Pancreas (tissue), 10 donors: ENCODE results near the gene RAVER2. TPM values are rescaled to one million over a fixed set of nuclear protein-coding genes. Genes with fewer than 3 reads are reported as not detected.
"Not testable (repeated sequence)": the region's sequence is repeated elsewhere in the genome, so short reads cannot be mapped to it uniquely, and the experiment has no call there.

Experiments
- ATAC-seq, 4 donors: fragments of 200-7000 bp; cut with Tn5 transposase; one replicate each; pipeline versions ENCODE4 v1.8.0 to v1.9.1; 2020; ENCODE audit warnings: mild to moderate bottlenecking in 4 of 4, moderate library complexity in 4 of 4
- DNase-seq, 6 donors: peaks; one replicate each; pipeline ENCODE4 v3.0.0-alpha.2; 2020
- FAIRE-seq: peaks from 2 replicates; lab custom pipeline; 2012; peaks lifted over from hg19 to GRCh38; lab: Jason Lieb, UNC
- H3K27ac ChIP-seq, 4 donors: fragments of 200-600 bp; sonication (generic); 1 replicate in 3 of 4; 2 replicates in 1 of 4; pipeline versions ENCODE4 v1.5.0 to v1.8.0; 2020
- H3K27me3 ChIP-seq, 4 donors: fragments of 200-600 bp; one replicate each; pipeline ENCODE4 v1.8.0; 2021
- H3K36me3 ChIP-seq, 3 donors: fragments of 200-600 bp; sonication (generic) in 1 of 3; one replicate each; pipeline versions ENCODE4 v1.5.0 to v1.8.0; 2020 to 2021
- H3K4me1 ChIP-seq, 3 donors: fragments of 200-600 bp; one replicate each; pipeline ENCODE4 v1.8.0; 2021
- H3K4me3 ChIP-seq, 4 donors: fragments of 200-600 bp; sonication (generic) in 2 of 4; one replicate each; pipeline versions ENCODE4 v1.5.0 to v1.8.0; 2020 to 2021
- H3K9me3 ChIP-seq, 4 donors: fragments of 200-600 bp; one replicate each; pipeline ENCODE4 v1.8.0; 2021
- CTCF ChIP-seq, 4 donors: fragments of 200-600 bp; sonication (generic) in 3 of 4; IDR thresholded peaks; one replicate each; pipeline versions ENCODE4 v1.5.0 to v1.8.0; 2021; ENCODE audit warnings: antibody characterized with exemption in 4 of 4
- WGBS, 2 donors: extraction: QIAGEN DNeasy Blood & Tissue Kit; methylation state at CpG; one replicate each; pipeline ENCODE4 v1.1.7; 2013; 5-methylcytosine and 5-hydroxymethylcytosine counted together
- intact Hi-C, 3 donors: fragments of 100-400 bp; cut with DNase I; formaldehyde crosslinking; loops; one replicate each; pipeline versions ENCODE4 v1.11.1 to v1.14.2; 2022
- polyA plus RNA-seq, 2 donors: library from polyadenylated mRNA; stranded (reverse); fragments of 200-250 nt; gene quantifications; one replicate each; pipeline ENCODE4 v1.2.3, GENCODE V29; 2013
- total RNA-seq, 6 donors: library from RNA; stranded (reverse); fragmentation: NEBNext Ultra II Directional in 4 of 6; extraction: Animal tissue kit (Norgen Biotek cat#: 25700) in 4 of 6; gene quantifications; one replicate each; pipeline versions ENCODE4 v1.2.1 to v1.2.4, GENCODE V29; 2021 to 2023
- donor health status: healthy with polysubstance abuse.
- donor health status: DM: no; HTN: no; CAD: no; lungs with moderate emphysema.
- donor health status: DM: no; HTN: no; CAD: no.
- donor health status: control.
- donor health status: control.
- donor health status: Bipolar disorder and iron deficiency.
- donor health status: DM: yes; HTN: yes; CAD: no.
- donor health status: DM: no; HTN: no; CAD: no.
- donor health status: DM: no; HTN: no; CAD: no.
- donor health status: DM: yes; HTN: yes; CAD: no.

RAVER2 gene
- total and polyA plus RNA-seq, 8 donors = 3.3 to 8.7 (median 5.0) TPM

- ATAC-seq = no peak
- H3K4me1 ChIP-seq = no peaks in the 10 kb centered on the region
- FAIRE-seq = no peak
- 92 to 97% methylated on average over 6 of the region's 6 CpGs for WGBS, 2 donors
- H3K27me3 ChIP-seq = no peaks in the 10 kb centered on the region
- intact Hi-C loops = loop anchor here in 1 of 3 donors (10.0 kb wide), 1 partner anchor 66 kb away; the partner anchor contains the start of gene RAVER2
- H3K9me3 ChIP-seq = no peaks in the 10 kb centered on the region
- TF ChIP-seq CTCF (IDR thresholded peaks at IDR 0.05) = no peak
- no peaks in the 10 kb centered on the region for H3K36me3 ChIP-seq
- no peak overlapping the region for H3K27ac ChIP-seq
- no peak for DNase-seq
- no peak overlapping the region for H3K4me3 ChIP-seq
These were observed 66.3 kb downstream of the RAVER2 start for GRCh38 chr1:64811131-64811530.

GRCh38 chr1:64814427-64814826, 69.6 kb downstream of the RAVER2 start:
- FAIRE-seq = no peak

GRCh38 chr1:64817364-64817763, 72.5 kb downstream of the RAVER2 start:
- not testable (repeated sequence) for FAIRE-seq, H3K36me3 ChIP-seq, H3K4me3 ChIP-seq, ATAC-seq, H3K27ac ChIP-seq, H3K9me3 ChIP-seq, H3K27me3 ChIP-seq, DNase-seq, H3K4me1 ChIP-seq
- WGBS, 2 donors = 84 to 89% methylated on average over 5 of the region's 5 CpGs
- intact Hi-C loops = loop anchor here in 1 of 3 donors (10.0 kb wide), 1 partner anchor 73 kb away; the partner anchor contains the start of gene RAVER2

More at GRCh38 chr1:64814427-64814826, 69.6 kb downstream of the RAVER2 start:
- Histone ChIP-seq H3K9me3 (no peaks in the 10 kb centered on the region), H3K27ac (no peak overlapping the region), H3K4me3 (no peak overlapping the region), H3K36me3 (no peaks in the 10 kb centered on the region), H3K27me3 (no peaks in the 10 kb centered on the region), H3K4me1 (no peaks in the 10 kb centered on the region)
- WGBS, 2 donors = 94 to 100% methylated on average over 1 of the region's 1 CpG
- no peak for DNase-seq
- intact Hi-C loops = loop anchor here in 1 of 3 donors (10.0 kb wide), 1 partner anchor 70 kb away; the partner anchor contains the start of gene RAVER2
- ATAC-seq = no peak
- no peak for TF ChIP-seq CTCF (IDR thresholded peaks at IDR 0.05)

GRCh38 chr1:64820572-64820971, 75.7 kb downstream of the RAVER2 start:
- not testable (repeated sequence) for H3K4me1 ChIP-seq, H3K27me3 ChIP-seq, DNase-seq, H3K9me3 ChIP-seq, H3K4me3 ChIP-seq, FAIRE-seq, ATAC-seq, H3K36me3 ChIP-seq, H3K27ac ChIP-seq
- intact Hi-C loops = loop anchor here in 2 of 3 donors (5.0 to 10.0 kb wide), 3 partner anchors 126 to 556 kb away; no protein-coding TSS in a partner anchor
- WGBS, 2 donors = 97% methylated on average over 3 of the region's 3 CpGs

- Histone ChIP-seq H3K9me3 (no peaks in the 10 kb centered on the region), H3K4me1 (no peaks in the 10 kb centered on the region), H3K27ac (no peak overlapping the region), H3K27me3 (no peaks in the 10 kb centered on the region), H3K36me3 (no peaks in the 10 kb centered on the region), H3K4me3 (no peak overlapping the region)
- intact Hi-C loops = loop anchor here in 2 of 3 donors (5.0 to 10.0 kb wide), 3 partner anchors 128 to 558 kb away; no protein-coding TSS in a partner anchor
- 41 to 59% methylated on average over 1 of the region's 1 CpG for WGBS, 2 donors
- DNase-seq = no peak
- ATAC-seq = no peak
- TF ChIP-seq CTCF (IDR thresholded peaks at IDR 0.05) = no peak
- FAIRE-seq = peak; percentile 60
These were observed 77.7 kb downstream of the RAVER2 start for GRCh38 chr1:64822621-64823020.
